Trophoblast cell (in vitro differentiated cells and primary cell): ENCODE data around the gene BEX3.

ENCODE experiments used
- DNase-seq, 2 donors: peaks; one replicate each; pipeline ENCODE4 v3.0.0-alpha.2; 2016
- H2AFZ ChIP-seq: 2 replicates; pipeline ENCODE4 v1.6.1; 2013; ENCODE audit warnings: low read length, moderate library complexity, mild to moderate bottlenecking; ENCODE audit not compliant: insufficient read depth, poor library complexity
- H2AK5ac ChIP-seq: 2 replicates; pipeline ENCODE4 v1.6.1; 2013; ENCODE audit warnings: mild to moderate bottlenecking, low read length
- H2BK120ac ChIP-seq: 2 replicates; pipeline ENCODE4 v1.6.1; 2013; ENCODE audit warnings: low read length, mild to moderate bottlenecking, moderate library complexity; ENCODE audit not compliant: insufficient read depth, poor library complexity
- H2BK12ac ChIP-seq: 2 replicates; pipeline ENCODE4 v1.6.1; 2013; ENCODE audit warnings: mild to moderate bottlenecking, low read length, moderate library complexity
- H2BK5ac ChIP-seq: 2 replicates; pipeline ENCODE4 v1.6.1; 2013; ENCODE audit warnings: low read length, low read depth, moderate library complexity, mild to moderate bottlenecking; ENCODE audit not compliant: poor library complexity
- H3K14ac ChIP-seq: 2 replicates; pipeline ENCODE4 v1.6.1; 2013; ENCODE audit warnings: mild to moderate bottlenecking, low read length
- H3K18ac ChIP-seq: 2 replicates; pipeline ENCODE4 v1.6.1; 2013; ENCODE audit warnings: mild to moderate bottlenecking, low read length
- H3K23ac ChIP-seq: 2 replicates; pipeline ENCODE4 v1.6.1; 2013; ENCODE audit warnings: low read length
- H3K27ac ChIP-seq: 2 replicates; pipeline ENCODE4 v1.5.1; 2013; ENCODE audit warnings: low read depth, mild to moderate bottlenecking, inconsistent platforms, low read length, moderate library complexity
- H3K27me3 ChIP-seq: 2 replicates; pipeline ENCODE4 v1.6.1; 2013; ENCODE audit warnings: inconsistent platforms, mild to moderate bottlenecking, low read length, moderate library complexity; ENCODE audit not compliant: insufficient read depth
- H3K36me3 ChIP-seq, 2 experiments: 1 replicate in 1 of 2; 2 replicates in 1 of 2; pipeline ENCODE4 v1.6.1; 2013; ENCODE audit warnings: low read length in 2 of 2, mild to moderate bottlenecking in 2 of 2, moderate library complexity in 1 of 2; ENCODE audit not compliant: insufficient read depth in 2 of 2, control insufficient read depth in 1 of 2
- H3K4ac ChIP-seq: 2 replicates; pipeline ENCODE4 v1.6.1; 2013; ENCODE audit warnings: low read depth, mild to moderate bottlenecking, low read length, moderate library complexity
- H3K4me1 ChIP-seq, 2 experiments: 1 replicate in 1 of 2; 2 replicates in 1 of 2; pipeline ENCODE4 v1.6.1; 2013; ENCODE audit warnings: low read length in 2 of 2, mild to moderate bottlenecking in 2 of 2, moderate library complexity in 1 of 2; ENCODE audit not compliant: insufficient read depth in 2 of 2, control insufficient read depth in 1 of 2
- H3K4me2 ChIP-seq: 2 replicates; pipeline ENCODE4 v1.6.1; 2013; ENCODE audit warnings: inconsistent platforms, mild to moderate bottlenecking, low read length, moderate library complexity
- H3K4me3 ChIP-seq: 2 replicates; pipeline ENCODE4 v1.5.1; 2013; ENCODE audit warnings: mild to moderate bottlenecking, low read depth, low read length, inconsistent platforms
- H3K79me1 ChIP-seq: one replicate; pipeline ENCODE4 v1.6.1; 2013; ENCODE audit warnings: low read length
- H3K79me2 ChIP-seq: 2 replicates; pipeline ENCODE4 v1.6.1; 2013; ENCODE audit warnings: low read length, mild to moderate bottlenecking; ENCODE audit not compliant: control insufficient read depth, insufficient read depth, poor library complexity
- H3K9ac ChIP-seq: 2 replicates; pipeline ENCODE4 v1.6.1; 2013; ENCODE audit warnings: mild to moderate bottlenecking, low read length
- H3K9me3 ChIP-seq: 2 replicates; pipeline ENCODE4 v1.6.1; 2013; ENCODE audit warnings: low read depth, mild to moderate bottlenecking, control low read depth, inconsistent platforms, low read length; ENCODE audit not compliant: insufficient read depth
- H4K12ac ChIP-seq: 2 replicates; pipeline ENCODE4 v1.6.1; 2013; ENCODE audit warnings: low read depth, mild to moderate bottlenecking, low read length, moderate library complexity
- H4K8ac ChIP-seq: 2 replicates; pipeline ENCODE4 v1.6.1; 2013; ENCODE audit warnings: low read depth, mild to moderate bottlenecking, low read length, moderate library complexity
- H4K91ac ChIP-seq: one replicate; pipeline ENCODE4 v1.6.1; 2013; ENCODE audit warnings: low read depth, mild to moderate bottlenecking, low read length, moderate library complexity
- WGBS: extraction: QIAGEN DNeasy Blood & Tissue Kit; methylation state at CpG from one replicate; pipeline ENCODE4 v1.1.7; 2013; ENCODE audit warnings: missing lambda C conversion rate; ENCODE audit not compliant: insufficient read length, insufficient coverage; ENCODE audit errors: extremely low coverage; 5-methylcytosine and 5-hydroxymethylcytosine counted together

Gene BEX3

GRCh38 chrX:103415068-103415467 is 38.7 kb downstream of the BEX3 start:
- Histone ChIP-seq H3K9ac (no peak overlapping the region), H2BK5ac (no peak overlapping the region), H3K27me3 (no peaks in the 10 kb centered on the region), H3K4ac (no peak overlapping the region), H2BK12ac (no peak overlapping the region), H3K9me3 (no peaks in the 10 kb centered on the region), H4K12ac (no peak overlapping the region), H4K8ac (no peak overlapping the region), H3K79me2 (no peaks in the 10 kb centered on the region), H3K18ac (no peak overlapping the region), H3K14ac (no peak overlapping the region), H3K4me2 (no peak overlapping the region), H2AK5ac (no peak overlapping the region), H3K27ac (no peak overlapping the region), H3K4me1 (no peaks in the 10 kb centered on the region), H4K91ac (no peak overlapping the region), H2AFZ (no peak overlapping the region), H3K79me1 (no peaks in the 10 kb centered on the region), H3K23ac (no peak overlapping the region), H2BK120ac (no peak overlapping the region), H3K4me3 (no peak overlapping the region), H3K36me3 (no peaks in the 10 kb centered on the region)
- no CpG with 5 or more reads among the region's 6 CpGs for WGBS
- no peak for DNase-seq

GRCh38 chrX:103415528-103415927 is 39.2 kb downstream of the BEX3 start:
- no peak overlapping the region for H2BK12ac ChIP-seq

GRCh38 chrX:103417370-103417769 is 41.0 kb downstream of the BEX3 start:
- Histone ChIP-seq H3K27me3 (no peaks in the 10 kb centered on the region), H2BK5ac (no peak overlapping the region), H2BK120ac (no peak overlapping the region), H2AK5ac (no peak overlapping the region), H4K8ac (no peak overlapping the region), H3K4ac (no peak overlapping the region), H3K36me3 (no peaks in the 10 kb centered on the region), H3K9me3 (no peaks in the 10 kb centered on the region), H3K23ac (no peak overlapping the region), H3K79me2 (no peaks in the 10 kb centered on the region), H3K27ac (no peak overlapping the region), H2AFZ (no peak overlapping the region), H2BK12ac (no peak overlapping the region), H3K9ac (no peak overlapping the region), H3K4me2 (no peak overlapping the region), H4K91ac (no peak overlapping the region), H3K4me3 (no peak overlapping the region), H3K18ac (no peak overlapping the region), H4K12ac (no peak overlapping the region), H3K79me1 (no peaks in the 10 kb centered on the region), H3K14ac (no peak overlapping the region), H3K4me1 (no peaks in the 10 kb centered on the region)
- peak; percentile 21 to 50 for DNase-seq
- WGBS, result no CpG with 5 or more reads among the region's 1 CpG

More at GRCh38 chrX:103415528-103415927, 39.2 kb downstream of the BEX3 start:
- Histone ChIP-seq H3K9ac (no peak overlapping the region), H3K27me3 (no peaks in the 10 kb centered on the region), H3K14ac (no peak overlapping the region), H3K9me3 (no peaks in the 10 kb centered on the region), H2BK120ac (no peak overlapping the region), H4K91ac (no peak overlapping the region), H4K12ac (no peak overlapping the region), H2AFZ (no peak overlapping the region), H3K23ac (no peak overlapping the region), H4K8ac (no peak overlapping the region), H3K36me3 (no peaks in the 10 kb centered on the region), H3K79me1 (no peaks in the 10 kb centered on the region), H2BK5ac (no peak overlapping the region), H3K79me2 (no peaks in the 10 kb centered on the region), H3K4me3 (no peak overlapping the region), H3K4me1 (no peaks in the 10 kb centered on the region), H3K18ac (no peak overlapping the region), H2AK5ac (no peak overlapping the region), H3K4ac (no peak overlapping the region), H3K27ac (no peak overlapping the region), H3K4me2 (no peak overlapping the region)
- DNase-seq, result no peak

- no CpG with 5 or more reads among the region's 2 CpGs for whole genome bisulfite sequencing
Observed at GRCh38 chrX:103417933-103418332, 41.6 kb downstream of the BEX3 start.

More at GRCh38 chrX:103417933-103418332, 41.6 kb downstream of the BEX3 start:
- Histone ChIP-seq H2BK120ac (no peak overlapping the region), H3K18ac (no peak overlapping the region), H4K8ac (no peak overlapping the region), H3K9me3 (no peaks in the 10 kb centered on the region), H3K79me1 (no peaks in the 10 kb centered on the region), H3K4me2 (no peak overlapping the region), H4K12ac (no peak overlapping the region), H3K4ac (no peak overlapping the region), H3K4me1 (no peaks in the 10 kb centered on the region), H3K36me3 (no peaks in the 10 kb centered on the region), H3K4me3 (no peak overlapping the region), H4K91ac (no peak overlapping the region), H2BK5ac (no peak overlapping the region), H3K14ac (no peak overlapping the region), H3K23ac (no peak overlapping the region), H3K79me2 (no peaks in the 10 kb centered on the region), H3K27ac (no peak overlapping the region), H2AK5ac (no peak overlapping the region), H2BK12ac (no peak overlapping the region), H2AFZ (no peak overlapping the region), H3K27me3 (no peaks in the 10 kb centered on the region), H3K9ac (no peak overlapping the region)
- no peak for DNase-seq
